HCT116 (cell line): ENCODE results near the gene CYP24A1. TPM values are rescaled to one million over a fixed set of nuclear protein-coding genes. Genes with fewer than 3 reads are reported as not detected.
A peak's percentile ranks its signal among the peaks of the same experiment; 100 is the strongest.

Source experiments
- ATAC-seq: fragments of 200-7000 bp; cut with Tn5 transposase; 2 replicates; pipeline ENCODE4 v1.9.1; 2020; ENCODE audit warnings: mild to moderate bottlenecking, moderate library complexity
- BruUV-seq: library from RNA; stranded (reverse); fragments of 400-500 nt; replicated peaks from 2 replicates; lab custom pipeline; 2021; lab: Mats Ljungman, UMichigan
- CTCF ChIA-PET: fragments of 300-600 bp; sonication (Branson Sonifier 250); formaldehyde crosslinking; loops from one replicate; lab custom pipeline; 2021; ENCODE audit warnings: antibody characterized with exemption; lab: Charles Lee
- POLR2A ChIA-PET: fragments of 300-600, 350-600 bp; sonication (Branson Sonifier 250); formaldehyde crosslinking; loops from one replicate; lab custom pipeline; 2021; ENCODE audit warnings: antibody characterized with exemption; lab: Charles Lee
- RAD21 ChIA-PET, 2 experiments: fragments of 300-600 bp; sonication (Branson Sonifier 250); formaldehyde crosslinking; loops; one replicate each; lab custom pipeline; 2023; ENCODE audit warnings: low total read pairs in 2 of 2; ENCODE audit not compliant: uncharacterized antibody in 2 of 2, unreplicated experiment in 2 of 2, low non-redundant PET in 1 of 2; lab: Charles Lee
- DNase-seq: peaks from one replicate; pipeline ENCODE4 v3.0.0-alpha.2; 2010; ENCODE audit warnings: low read depth, low spot score
- H2AFZ ChIP-seq: fragments of 200-600 bp; shearing (Covaris generic), sonication (generic); 2 replicates; pipeline ENCODE4 v1.6.1; 2017; ENCODE audit warnings: low read depth, mixed run types, mixed read lengths, antibody characterized with exemption, low read length; ENCODE audit not compliant: poor library complexity, severe bottlenecking
- H3K27ac ChIP-seq: 2 replicates; pipeline ENCODE4 v1.5.1; 2012; ENCODE audit warnings: low read depth, low read length
- H3K27me3 ChIP-seq: fragments of 200-600 bp; sonication (generic); 2 replicates; pipeline ENCODE4 v1.6.1; 2016; ENCODE audit warnings: mixed run types, low read length, mixed read lengths; ENCODE audit not compliant: insufficient read depth
- H3K36me3 ChIP-seq, 2 experiments: fragments of 200-500 bp in 1 of 2; fragments of 200-600 bp in 1 of 2; sonication (Bioruptor generic) in 1 of 2; sonication (generic) in 1 of 2; 2 replicates each; pipeline versions ENCODE4 v1.5.1 to v1.6.1; 2014 to 2016; ENCODE audit warnings: low read length in 2 of 2, inconsistent platforms in 1 of 2, mixed read lengths in 1 of 2, mixed run types in 1 of 2; ENCODE audit not compliant: insufficient read depth in 2 of 2, control insufficient read depth in 1 of 2
- H3K4me1 ChIP-seq, 2 experiments: fragments of 200-600 bp in 1 of 2; sonication (generic) in 1 of 2; 2 replicates each; pipeline versions ENCODE4 v1.5.1 to v1.6.1; 2012 to 2017; ENCODE audit warnings: low read length in 2 of 2, inconsistent platforms in 1 of 2, mild to moderate bottlenecking in 1 of 2, mixed read lengths in 1 of 2, mixed run types in 1 of 2, moderate library complexity in 1 of 2; ENCODE audit not compliant: insufficient read depth in 2 of 2, control insufficient read depth in 1 of 2
- H3K4me2 ChIP-seq: fragments of 200-600 bp; sonication (generic); 2 replicates; pipeline ENCODE4 v1.6.1; 2017; ENCODE audit warnings: mixed run types, low read length, mixed read lengths
- H3K4me3 ChIP-seq, 2 experiments: fragments of 200-600 bp in 1 of 2; sonication (generic) in 1 of 2; replicated peaks in 1 of 2; 2 replicates each; pipeline ENCODE4 v1.5.1; 2011 to 2016; ENCODE audit warnings: low read length in 2 of 2, control low read depth in 1 of 2, low read depth in 1 of 2, mild to moderate bottlenecking in 1 of 2, mixed read lengths in 1 of 2, mixed run types in 1 of 2
- H3K79me2 ChIP-seq: fragments of 200-600 bp; sonication (generic); 2 replicates; pipeline ENCODE4 v1.6.1; 2017; ENCODE audit warnings: mild to moderate bottlenecking, mixed run types, low read length, moderate library complexity, mixed read lengths; ENCODE audit not compliant: insufficient read depth
- H3K9ac ChIP-seq: fragments of 200-600 bp; sonication (generic); 2 replicates; pipeline ENCODE4 v1.6.1; 2016; ENCODE audit warnings: low read length, mixed read lengths
- H3K9me2 ChIP-seq: fragments of 200-600 bp; sonication (generic), shearing (Covaris generic); 2 replicates; pipeline ENCODE4 v1.6.1; 2017; ENCODE audit warnings: mixed run types, mild to moderate bottlenecking, moderate library complexity; ENCODE audit not compliant: insufficient read depth
- H3K9me3 ChIP-seq, 2 experiments: fragments of 200-500 bp in 1 of 2; fragments of 200-600 bp in 1 of 2; sonication (Bioruptor generic) in 1 of 2; sonication (generic) in 1 of 2; 2 replicates each; pipeline ENCODE4 v1.6.1; 2014 to 2017; ENCODE audit warnings: low read length in 2 of 2, mixed read lengths in 2 of 2, inconsistent platforms in 1 of 2, low read depth in 1 of 2, mild to moderate bottlenecking in 1 of 2, mixed run types in 1 of 2, moderate library complexity in 1 of 2; ENCODE audit not compliant: control insufficient read depth in 1 of 2, insufficient read depth in 1 of 2
- H4K20me1 ChIP-seq: fragments of 200-600 bp; sonication (generic), shearing (Covaris generic); 2 replicates; pipeline ENCODE4 v1.6.1; 2017; ENCODE audit warnings: mixed run types, mild to moderate bottlenecking, moderate library complexity; ENCODE audit not compliant: insufficient read depth
- ATF3 ChIP-seq: IDR thresholded peaks from 2 replicates; pipeline ENCODE4 v1.6.1; 2012
- CBX3 ChIP-seq: IDR thresholded peaks from 2 replicates; pipeline ENCODE4 v1.6.1; 2012; ENCODE audit warnings: low read depth
- CEBPB ChIP-seq: IDR thresholded peaks from 2 replicates; pipeline ENCODE4 v1.6.1; 2012; ENCODE audit warnings: low read depth
- CTCF ChIP-seq, 3 experiments: fragments of 200-600 bp in 1 of 3; sonication (generic) in 1 of 3; IDR thresholded peaks in 2 of 3; conservative IDR thresholded peaks in 1 of 3; 2 replicates each; pipeline ENCODE4 v1.5.1; 2012 to 2017; ENCODE audit warnings: low read depth in 2 of 3, low read length in 2 of 3, antibody characterized with exemption in 1 of 3, borderline replicate concordance in 1 of 3, control low read depth in 1 of 3, mild to moderate bottlenecking in 1 of 3, mixed read lengths in 1 of 3, mixed run types in 1 of 3, moderate library complexity in 1 of 3; ENCODE audit not compliant: insufficient read depth in 1 of 3
- EGR1 ChIP-seq: IDR thresholded peaks from 2 replicates; pipeline ENCODE4 v1.6.1; 2012; ENCODE audit warnings: low read depth
- ELF1 ChIP-seq: IDR thresholded peaks from 2 replicates; pipeline ENCODE4 v1.6.1; 2012; ENCODE audit warnings: low read depth, borderline replicate concordance
- EZH2 ChIP-seq: fragments of 200-600 bp; sonication (generic); IDR thresholded peaks from 2 replicates; pipeline ENCODE4 v1.6.1; 2017; ENCODE audit warnings: antibody characterized with exemption, mixed run types
- EZH2phosphoT487 ChIP-seq: fragments of 200-600 bp; IDR thresholded peaks from 2 replicates; pipeline ENCODE4 v1.6.1; 2018; ENCODE audit warnings: antibody characterized with exemption, borderline replicate concordance
- FOSL1 ChIP-seq: IDR thresholded peaks from 2 replicates; pipeline ENCODE4 v1.6.1; 2012; ENCODE audit warnings: low read depth
- JUND ChIP-seq: IDR thresholded peaks from 2 replicates; pipeline ENCODE4 v1.6.1; 2012
- MAX ChIP-seq: IDR thresholded peaks from 2 replicates; pipeline ENCODE4 v1.6.1; 2012
- POLR2A ChIP-seq: IDR thresholded peaks from 2 replicates; pipeline ENCODE4 v1.7.0; 2011; ENCODE audit warnings: borderline replicate concordance; ENCODE audit not compliant: insufficient read depth, insufficient read length; ENCODE audit errors: extremely low read depth
- POLR2AphosphoS5 ChIP-seq: IDR thresholded peaks from 2 replicates; pipeline ENCODE4 v1.6.1; 2011; ENCODE audit warnings: mild to moderate bottlenecking, low read depth, low read length, moderate library complexity
- RAD21 ChIP-seq: IDR thresholded peaks from 2 replicates; pipeline ENCODE4 v1.6.1; 2012; ENCODE audit warnings: low read depth, mild to moderate bottlenecking
- REST ChIP-seq: IDR thresholded peaks from 2 replicates; pipeline ENCODE4 v1.6.1; 2012; ENCODE audit warnings: low read depth
- SIN3A ChIP-seq: IDR thresholded peaks from 2 replicates; pipeline ENCODE4 v1.6.1; 2012; ENCODE audit warnings: low read depth
- SP1 ChIP-seq: IDR thresholded peaks from 2 replicates; pipeline ENCODE4 v1.6.1; 2012; ENCODE audit warnings: low read depth
- SRF ChIP-seq: IDR thresholded peaks from 2 replicates; pipeline ENCODE4 v1.6.1; 2012; ENCODE audit warnings: low read depth
- TCF7L2 ChIP-seq: IDR thresholded peaks from 2 replicates; pipeline ENCODE4 v1.7.0; 2011; ENCODE audit warnings: borderline replicate concordance, inconsistent platforms; ENCODE audit not compliant: insufficient read depth, insufficient read length; ENCODE audit errors: extremely low read depth
- YY1 ChIP-seq: IDR thresholded peaks from 2 replicates; pipeline ENCODE4 v1.6.1; 2011; ENCODE audit warnings: low read length, low read depth, moderate library complexity, mild to moderate bottlenecking; ENCODE audit not compliant: insufficient replicate concordance; ENCODE audit errors: extremely low read depth
- ZFX ChIP-seq: fragments of 450-650 bp; IDR thresholded peaks from 2 replicates; pipeline ENCODE4 v1.6.1; 2017
- ZNF274 ChIP-seq: fragments of 200-500 bp; sonication (Bioruptor generic); IDR thresholded peaks from 2 replicates; pipeline ENCODE4 v1.6.1; 2014; ENCODE audit warnings: mild to moderate bottlenecking, low read depth, low read length, inconsistent platforms
- intact Hi-C: fragments of 100-400 bp; cut with micrococcal nuclease; formaldehyde crosslinking; loops from 2 replicates; pipeline ENCODE4 v1.10.0; 2022
- total RNA-seq: library from RNA; stranded (reverse); gene quantifications from one replicate; pipeline ENCODE4 v1.2.1, GENCODE V29; 2021; ENCODE audit not compliant: unreplicated experiment

The CYP24A1 gene
- total RNA-seq, 1 experiment from 2014 or later: 267 TPM

- ATAC-seq (peak; percentile 49), DNase-seq (no peak)
- ChIA-PET CTCF (interaction anchor here (1.2 to 6.3 kb wide), 5 partner anchors 9 to 107 kb away, joined by 3 to 162 read pairs (median 7); partner anchors contain the start of gene PFDN4), RAD21 (interaction anchor here (1.1 to 4.1 kb wide), 2 partner anchors 101 to 102 kb away, joined by 5 to 17 read pairs (median 8); no protein-coding TSS in a partner anchor), POLR2A (interaction anchor here (1.1 kb wide), 1 partner anchor 102 kb away, joined by 3 read pairs; no protein-coding TSS in a partner anchor)
- no peaks in the 10 kb centered on the region for H3K36me3 ChIP-seq
- no peaks in the 10 kb centered on the region for H3K9me3 ChIP-seq
- H3K79me2 ChIP-seq: no peaks in the 10 kb centered on the region
- no peak overlapping the region for H3K4me3 ChIP-seq
- no peaks in the 10 kb centered on the region for H3K27me3 ChIP-seq
- H3K9me2 ChIP-seq: no peaks in the 10 kb centered on the region
- H4K20me1 ChIP-seq: no peaks in the 10 kb centered on the region
- H3K9ac ChIP-seq: no peak overlapping the region
- H3K4me2 ChIP-seq: no peak overlapping the region
- intact Hi-C loops: loop anchor here (2.0 to 5.0 kb wide), 2 partner anchors 255 to 621 kb away; no protein-coding TSS in a partner anchor
- peaks cover 42 to 66% of the 10 kb centered on the region in 2 experiments for H3K4me1 ChIP-seq
- H2AFZ ChIP-seq: peak overlapping the region; percentile 37
- H3K27ac ChIP-seq: peak overlapping the region; percentile 44
- no TSS peak for BruUV-seq
- TF ChIP-seq ZFX (no peak), EZH2 (no peak), REST (no peak), SIN3A (no peak), ELF1 (no peak), JUND (no peak), SP1 (no peak), MAX (peak; percentile 33; the same call in 1 of the 2 replicates), SRF (no peak), CTCF (IDR thresholded peaks at IDR 0.05 in 2 of 3, conservative IDR thresholded peaks at IDR 0.05 in 1 of 3; ENCODE audit: borderline replicate concordance in 1 of 3, insufficient read depth in 1 of 3, low read depth in 2 of 3, low read length in 2 of 3) (peak; percentile 44 to 93 (median 62); a peak in 5 of 6 replicates), RAD21 (peak; percentile 96), TCF7L2 (no peak), YY1 (no peak), ATF3 (no peak), EZH2phosphoT487 (no peak), CEBPB (peak; percentile 54), ZNF274 (no peak), POLR2AphosphoS5 (no peak), CBX3 (no peak), POLR2A (no peak), EGR1 (no peak), FOSL1 (no peak)
These were observed 24.1 kb upstream of the CYP24A1 start for GRCh38 chr20:54197621-54198604.
